ENCODE data around the gene CRYBG2. TPM values are rescaled to one million over a fixed set of nuclear protein-coding genes. Genes with fewer than 3 reads are reported as not detected.

The CRYBG2 gene
- total and polyA plus RNA-seq, 2 of the 13 experiments (the other 11 are each of a cell fraction or from before 2014, with no cell fraction given): 1.3 to 2.9 TPM

GRCh38 chr1:26358411-26359384 is 4.8 kb upstream of the CRYBG2 start (continued):
- TF ChIP-seq KLF16 (CRISPR knock-in tag; IDR thresholded peaks at IDR 0.05) (0 out of 4 replicates have a peak, but pooled peaks of 1 of the 2 experiments have one; percentile 26), ZNF558 (CRISPR knock-in tag; IDR thresholded peaks at IDR 0.05; ENCODE audit: borderline replicate concordance) (no peak), HNF4A (CRISPR knock-in tag; IDR thresholded peaks at IDR 0.05) (peak; percentile 89), NPAS2 (CRISPR knock-in tag; IDR thresholded peaks at IDR 0.05; ENCODE audit: borderline replicate concordance) (no peak), ZNF878 (CRISPR knock-in tag; IDR thresholded peaks at IDR 0.05) (no peak), ZNF503 (CRISPR knock-in tag; IDR thresholded peaks at IDR 0.05) (no peak), TCF12 (IDR thresholded peaks at IDR 0.05) (no peak), TCF12 (CRISPR knock-in tag; IDR thresholded peaks at IDR 0.05) (peak; percentile 49; the same call in 1 of the 2 replicates), SP4 (CRISPR knock-in tag; IDR thresholded peaks at IDR 0.05) (no peak), ZFP41 (CRISPR knock-in tag; IDR thresholded peaks at IDR 0.05; ENCODE audit: borderline replicate concordance) (no peak), FUBP1 (CRISPR knock-in tag; IDR thresholded peaks at IDR 0.05; ENCODE audit: borderline replicate concordance) (no peak), ZBTB42 (CRISPR knock-in tag; IDR thresholded peaks at IDR 0.05) (no peak), PHF20 (CRISPR knock-in tag; IDR thresholded peaks at IDR 0.05) (no peak), NONO (IDR thresholded peaks at IDR 0.05) (no peak), NONO (CRISPR knock-in tag; conservative IDR thresholded peaks at IDR 0.05) (peak; percentile 25; the same call in 1 of the 2 replicates), CREBL2 (CRISPR knock-in tag; IDR thresholded peaks at IDR 0.05; ENCODE audit: borderline replicate concordance) (no peak), HNRNPLL (IDR thresholded peaks at IDR 0.05; ENCODE audit: low read depth, low read length, poor library complexity, severe bottlenecking) (no peak), HMGXB4 (CRISPR knock-in tag; IDR thresholded peaks at IDR 0.05; ENCODE audit: borderline replicate concordance in 1 of 2, low read depth in 1 of 2) (no peak; a peak in 1 of 4 replicates), DMAP1 (CRISPR knock-in tag; IDR thresholded peaks at IDR 0.05) (peak; percentile 57; the same call in 1 of the 2 replicates), ZNF431 (CRISPR knock-in tag; IDR thresholded peaks at IDR 0.05; ENCODE audit: borderline replicate concordance, low read depth) (no peak), TFDP2 (CRISPR knock-in tag; IDR thresholded peaks at IDR 0.05) (no peak), MTF1 (CRISPR knock-in tag; IDR thresholded peaks at IDR 0.05) (no peak)
